Spleen (tissue), 11 donors: Measurements from ENCODE around the gene ADGRG4. TPM values are rescaled to one million over a fixed set of nuclear protein-coding genes. Genes with fewer than 3 reads are reported as not detected.
"Not testable (repeated sequence)": the region's sequence is repeated elsewhere in the genome, so short reads cannot be mapped to it uniquely, and the experiment has no call there.

Experiments
- DNase-seq: peaks from one replicate; pipeline ENCODE4 v3.0.0-alpha.2; 2020
- H3K27ac ChIP-seq, 8 donors: fragments of 200-600 bp; sonication (generic) in 7 of 8; 1 replicate in 4 of 8; 2 replicates in 4 of 8; pipeline versions ENCODE4 v1.5.0 to v1.8.0; 2016 to 2021; ENCODE audit warnings: inconsistent platforms in 4 of 8, mild to moderate bottlenecking in 4 of 8, moderate library complexity in 1 of 8
- H3K27me3 ChIP-seq, 7 donors: fragments of 200-600 bp; sonication (generic) in 6 of 7; replicated peaks in 1 of 7; 1 replicate in 4 of 7; 2 replicates in 3 of 7; pipeline versions ENCODE4 v1.5.0 to v1.8.0; 2016 to 2021; ENCODE audit warnings: inconsistent platforms in 3 of 7, mild to moderate bottlenecking in 1 of 7
- H3K36me3 ChIP-seq, 6 donors: fragments of 200-600 bp; sonication (generic) in 5 of 6; 1 replicate in 4 of 6; 2 replicates in 2 of 6; pipeline versions ENCODE4 v1.5.0 to v1.8.0; 2016 to 2021; ENCODE audit warnings: inconsistent platforms in 2 of 6
- H3K4me1 ChIP-seq, 6 donors: fragments of 200-600 bp; sonication (generic) in 5 of 6; 1 replicate in 3 of 6; 2 replicates in 3 of 6; pipeline versions ENCODE4 v1.5.0 to v1.8.0; 2016 to 2021; ENCODE audit warnings: inconsistent platforms in 3 of 6
- H3K4me3 ChIP-seq, 8 donors: fragments of 200-600 bp; sonication (generic) in 7 of 8; 1 replicate in 4 of 8; 2 replicates in 4 of 8; pipeline versions ENCODE4 v1.5.0 to v1.8.0; 2016 to 2021; ENCODE audit warnings: inconsistent platforms in 4 of 8, mild to moderate bottlenecking in 4 of 8, moderate library complexity in 2 of 8
- H3K9me3 ChIP-seq, 8 donors: fragments of 200-600 bp; sonication (generic) in 7 of 8; 1 replicate in 4 of 8; 2 replicates in 4 of 8; pipeline versions ENCODE4 v1.5.0 to v1.8.0; 2016 to 2021; ENCODE audit warnings: inconsistent platforms in 4 of 8
- CTCF ChIP-seq, 11 experiments: fragments of 200-600 bp in 7 of 11; fragments of 450-650 bp in 4 of 11; sonication (generic) in 4 of 11; IDR thresholded peaks in 8 of 11; conservative IDR thresholded peaks in 3 of 11; 1 replicate in 7 of 11; 2 replicates in 4 of 11; pipeline versions ENCODE4 v1.4.0 to v1.8.0; 2016 to 2021; ENCODE audit warnings: antibody characterized with exemption in 11 of 11, inconsistent platforms in 4 of 11, mild to moderate bottlenecking in 1 of 11
- POLR2A ChIP-seq, 3 donors: fragments of 450-650 bp; IDR thresholded peaks; one replicate each; pipeline ENCODE4 v1.5.1; 2017; ENCODE audit warnings: antibody characterized with exemption in 3 of 3, mild to moderate bottlenecking in 1 of 3
- POLR2AphosphoS5 ChIP-seq, 3 donors: sonication (generic); formaldehyde crosslinking; IDR thresholded peaks; one replicate each; pipeline ENCODE4 v1.5.1; 2017; ENCODE audit warnings: antibody characterized with exemption in 3 of 3
- WGBS, 5 donors: extraction: QIAGEN DNeasy Blood & Tissue Kit in 3 of 5; methylation state at CpG; one replicate each; pipeline versions ENCODE4 v1.1.5 to v1.1.7; 2013 to 2018; 5-methylcytosine and 5-hydroxymethylcytosine counted together
- intact Hi-C: fragments of 100-400 bp; cut with DNase I; formaldehyde crosslinking; loops from one replicate; pipeline ENCODE4 v1.15.0; 2023; ENCODE audit warnings: low total_unique reads
- polyA plus RNA-seq, 3 donors: library from polyadenylated mRNA; stranded (reverse); fragments of 200-250 nt; gene quantifications; one replicate each; pipeline ENCODE4 v1.2.1, GENCODE V29; 2013
- total RNA-seq, 7 donors: library from RNA; depleted of rRNA in 3 of 7; stranded (reverse); fragments of >200 nt in 3 of 7; fragmentation: NEBNext Ultra II Directional in 4 of 7; extraction: Animal tissue kit (Norgen Biotek cat#: 25700) in 4 of 7; gene quantifications; one replicate each; pipeline versions ENCODE4 v1.1.0 to v1.2.1, GENCODE V29; 2016 to 2021
- donor health status: healthy with polysubstance abuse.
- donor health status: DM: no; HTN: no; CAD: no; lungs with moderate emphysema.
- donor health status: DM: no; HTN: no; CAD: no.
- donor health status: Bipolar disorder and iron deficiency.
- donor health status: healthy.
- donor health status: DM: no; HTN: no; CAD: no.
- donor health status: DM: yes; HTN: yes; CAD: no.

The ADGRG4 gene
- total and polyA plus RNA-seq, 10 donors = under 0.01 to 0.09 (median 0.03) TPM; not detected in 5

GRCh38 chrX:136272325-136272724 is 28.4 kb upstream of the ADGRG4 start:
- intact Hi-C loops = no loop called here
- 30 to 46% (median 36%) methylated on average over 1 of the region's 1 CpG for WGBS, 5 donors
- Histone ChIP-seq H3K4me1 (peaks cover 0 to 8% (median 0%) of the 10 kb centered on the region in 6 donors), H3K27me3 (peaks cover 0 to 4% (median 0%) of the 10 kb centered on the region in 7 donors), H3K4me3 (no peak overlapping the region), H3K36me3 (no peaks in the 10 kb centered on the region), H3K9me3 (no peaks in the 10 kb centered on the region), H3K27ac (no peak overlapping the region)
- no peak for DNase-seq
- TF ChIP-seq CTCF (IDR thresholded peaks at IDR 0.05 in 8 of 11, conservative IDR thresholded peaks at IDR 0.05 in 3 of 11) = no peak
- no peak for TF ChIP-seq POLR2A (IDR thresholded peaks at IDR 0.05)
- no peak for TF ChIP-seq POLR2AphosphoS5 (IDR thresholded peaks at IDR 0.05)

GRCh38 chrX:136273986-136274385 is 26.8 kb upstream of the ADGRG4 start:
- no peak overlapping the region for H3K27ac ChIP-seq
- H3K9me3 ChIP-seq = no peaks in the 10 kb centered on the region
- 85 to 100% (median 90%) methylated on average over 1 of the region's 1 CpG for WGBS, 5 donors

GRCh38 chrX:136275553-136275952 is 25.2 kb upstream of the ADGRG4 start:
- Histone ChIP-seq H3K27ac (no peak overlapping the region), H3K4me1 (peaks cover 0 to 8% (median 0%) of the 10 kb centered on the region in 6 donors), H3K27me3 (peaks cover 0 to 4% (median 0%) of the 10 kb centered on the region in 7 donors), H3K4me3 (no peak overlapping the region), H3K9me3 (no peaks in the 10 kb centered on the region), H3K36me3 (no peaks in the 10 kb centered on the region)
- intact Hi-C loops = no loop called here
- no peak for DNase-seq
- TF ChIP-seq CTCF (IDR thresholded peaks at IDR 0.05 in 8 of 11, conservative IDR thresholded peaks at IDR 0.05 in 3 of 11) (no peak), POLR2A (IDR thresholded peaks at IDR 0.05) (no peak), POLR2AphosphoS5 (IDR thresholded peaks at IDR 0.05) (no peak)
- WGBS, 5 donors = 67 to 88% (median 83%) methylated on average over 1 to 4 of the region's 4 CpGs

More at GRCh38 chrX:136273986-136274385, 26.8 kb upstream of the ADGRG4 start:
- H3K4me1 ChIP-seq = peaks cover 0 to 8% (median 0%) of the 10 kb centered on the region in 6 donors
- intact Hi-C loops = no loop called here
- DNase-seq = no peak
- H3K36me3 ChIP-seq = no peaks in the 10 kb centered on the region
- no peak overlapping the region for H3K4me3 ChIP-seq
- peaks cover 0 to 4% (median 0%) of the 10 kb centered on the region in 7 donors for H3K27me3 ChIP-seq
- TF ChIP-seq POLR2AphosphoS5 (IDR thresholded peaks at IDR 0.05) (no peak), CTCF (IDR thresholded peaks at IDR 0.05 in 8 of 11, conservative IDR thresholded peaks at IDR 0.05 in 3 of 11) (no peak), POLR2A (IDR thresholded peaks at IDR 0.05) (no peak)

- H3K36me3 ChIP-seq, H3K4me1 ChIP-seq, H3K27me3 ChIP-seq, DNase-seq, H3K9me3 ChIP-seq, intact Hi-C loops, H3K4me3 ChIP-seq, H3K27ac ChIP-seq: not testable (repeated sequence)
- WGBS, 5 donors = 74 to 97% (median 91%) methylated on average over 5 of the region's 5 CpGs
These were observed 14.4 kb upstream of the ADGRG4 start for GRCh38 chrX:136286375-136286774.

GRCh38 chrX:136291824-136292223 is 8.9 kb upstream of the ADGRG4 start:
- TF ChIP-seq POLR2A (IDR thresholded peaks at IDR 0.05) (no peak), CTCF (IDR thresholded peaks at IDR 0.05 in 8 of 11, conservative IDR thresholded peaks at IDR 0.05 in 3 of 11) (no peak), POLR2AphosphoS5 (IDR thresholded peaks at IDR 0.05) (no peak)
- Histone ChIP-seq H3K4me1 (no peaks in the 10 kb centered on the region), H3K4me3 (no peak overlapping the region), H3K27me3 (no peaks in the 10 kb centered on the region), H3K36me3 (no peaks in the 10 kb centered on the region), H3K27ac (no peak overlapping the region), H3K9me3 (no peaks in the 10 kb centered on the region)
- 59 to 83% (median 67%) methylated on average over 2 of the region's 2 CpGs for WGBS, 5 donors
- no peak for DNase-seq
- intact Hi-C loops = no loop called here
